Measurements from ENCODE around the gene SMG1.
A peak's percentile ranks its signal among the peaks of the same experiment; 100 is the strongest.
"Not testable (repeated sequence)": the region's sequence is repeated elsewhere in the genome, so short reads cannot be mapped to it uniquely, and the experiment has no call there.

Gene SMG1

DNA sequence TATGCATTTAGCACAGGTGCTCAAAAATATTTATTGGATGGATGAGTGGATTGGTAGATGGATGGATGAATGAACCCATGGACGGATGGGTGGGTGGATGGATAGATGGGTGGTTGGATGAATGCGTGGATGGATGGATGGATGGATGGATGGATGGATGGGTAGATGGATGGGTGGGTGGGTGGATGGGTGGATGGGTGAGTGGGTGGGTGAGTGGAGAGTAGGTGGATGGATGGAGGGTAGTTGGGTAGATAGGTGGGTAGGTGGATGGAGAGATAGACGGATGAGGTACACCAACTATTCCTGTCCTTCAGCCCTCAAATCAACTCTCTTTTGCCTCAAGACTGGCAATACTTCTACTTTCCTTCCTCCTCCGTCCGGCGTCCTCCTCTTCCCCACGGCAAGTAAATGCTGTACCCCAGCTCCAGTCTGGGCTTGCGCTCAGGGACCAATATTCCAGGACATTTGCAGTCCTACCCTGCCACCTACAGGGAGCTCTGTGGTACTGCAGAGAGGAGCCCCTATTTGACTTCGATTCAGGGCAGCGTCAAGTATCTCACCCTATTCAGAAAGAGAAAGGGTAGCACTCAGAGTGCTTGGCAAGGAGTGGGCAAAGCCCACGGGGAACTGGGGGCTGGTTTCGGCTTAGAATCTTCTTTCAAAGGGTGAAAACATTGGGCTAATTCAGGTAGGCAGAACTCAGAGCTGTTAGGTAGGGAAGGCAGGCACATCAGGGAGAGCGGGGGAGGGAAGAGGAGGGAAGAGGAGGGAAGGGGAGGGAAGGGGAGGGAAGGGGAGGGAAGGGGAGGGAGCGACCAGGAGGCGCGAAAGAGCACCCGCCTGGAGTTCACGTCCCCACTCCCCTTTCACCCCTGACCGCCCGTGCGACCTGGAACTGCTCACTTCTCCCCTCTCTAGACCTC, 166.3 kb downstream of the SMG1 start:
- DNase-seq (ENCODE audit: extremely low spot score); CTCF ChIA-PET; POLR2A ChIA-PET: not testable (repeated sequence)
- TF ChIP-seq, protein P1, sequence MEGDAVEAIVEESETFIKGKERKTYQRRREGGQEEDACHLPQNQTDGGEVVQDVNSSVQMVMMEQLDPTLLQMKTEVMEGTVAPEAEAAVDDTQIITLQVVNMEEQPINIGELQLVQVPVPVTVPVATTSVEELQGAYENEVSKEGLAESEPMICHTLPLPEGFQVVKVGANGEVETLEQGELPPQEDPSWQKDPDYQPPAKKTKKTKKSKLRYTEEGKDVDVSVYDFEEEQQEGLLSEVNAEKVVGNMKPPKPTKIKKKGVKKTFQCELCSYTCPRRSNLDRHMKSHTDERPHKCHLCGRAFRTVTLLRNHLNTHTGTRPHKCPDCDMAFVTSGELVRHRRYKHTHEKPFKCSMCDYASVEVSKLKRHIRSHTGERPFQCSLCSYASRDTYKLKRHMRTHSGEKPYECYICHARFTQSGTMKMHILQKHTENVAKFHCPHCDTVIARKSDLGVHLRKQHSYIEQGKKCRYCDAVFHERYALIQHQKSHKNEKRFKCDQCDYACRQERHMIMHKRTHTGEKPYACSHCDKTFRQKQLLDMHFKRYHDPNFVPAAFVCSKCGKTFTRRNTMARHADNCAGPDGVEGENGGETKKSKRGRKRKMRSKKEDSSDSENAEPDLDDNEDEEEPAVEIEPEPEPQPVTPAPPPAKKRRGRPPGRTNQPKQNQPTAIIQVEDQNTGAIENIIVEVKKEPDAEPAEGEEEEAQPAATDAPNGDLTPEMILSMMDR (IDR thresholded peaks at IDR 0.05; ENCODE audit: control extremely low read depth, extremely low read depth, low read depth, missing control alignments), result peak; percentile 37

- DNase-seq (ENCODE audit: extremely low spot score); POLR2A ChIA-PET; CTCF ChIA-PET: not testable (repeated sequence)
These were observed 168.1 kb downstream of the SMG1 start for GRCh38 chr16:18757960-18758660.

DNA sequence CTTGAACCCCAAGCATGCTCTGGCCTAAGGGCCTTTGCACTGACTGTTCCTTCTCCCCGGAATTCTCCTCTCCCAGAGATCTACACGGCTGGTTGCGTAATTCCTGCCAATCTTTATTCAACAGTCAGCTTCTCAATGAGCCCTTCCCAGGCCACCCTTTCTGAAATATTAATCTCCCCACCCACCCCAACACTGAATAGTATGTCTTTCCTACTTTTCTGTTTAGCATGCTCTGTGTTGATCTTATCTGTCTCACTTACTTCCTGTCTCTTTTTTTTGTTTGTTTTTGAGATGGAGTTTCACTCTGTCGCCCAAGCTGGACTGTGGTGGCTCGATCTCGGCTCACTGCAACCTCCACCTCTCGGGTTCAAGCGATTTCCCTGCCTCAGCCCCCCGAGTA, 169.6 kb downstream of the SMG1 start:
- CTCF ChIA-PET; POLR2A ChIA-PET; DNase-seq (ENCODE audit: extremely low spot score): not testable (repeated sequence)
